Amniotic epithelial cell (primary cell): ENCODE measurements around the gene SPATA3.

Experiments
- DNase-seq: peaks from one replicate; pipeline ENCODE4 v3.0.0-alpha.2; 2010; ENCODE audit warnings: low read depth

The SPATA3 gene

DNA sequence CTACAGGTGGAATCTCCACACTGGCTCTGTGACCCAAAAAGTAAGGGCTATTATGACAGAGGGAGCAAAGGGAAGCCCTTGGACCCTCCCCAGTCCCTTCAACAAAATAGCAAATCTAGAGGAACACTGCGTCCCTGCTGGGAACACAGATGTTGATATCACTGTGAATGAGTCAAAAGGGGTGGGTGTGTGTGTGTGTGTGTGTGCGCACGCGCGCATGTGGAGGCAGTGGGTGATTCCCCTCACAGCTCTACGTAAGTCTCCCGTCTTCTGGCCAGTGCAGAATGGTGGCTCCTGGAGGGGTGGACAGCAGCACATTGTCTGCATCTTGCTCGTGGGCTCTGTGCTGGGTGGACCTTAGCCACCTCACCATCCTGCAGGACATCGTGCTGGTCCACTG is 33.6 kb downstream of the SPATA3 start:
- no peak for DNase-seq

DNA sequence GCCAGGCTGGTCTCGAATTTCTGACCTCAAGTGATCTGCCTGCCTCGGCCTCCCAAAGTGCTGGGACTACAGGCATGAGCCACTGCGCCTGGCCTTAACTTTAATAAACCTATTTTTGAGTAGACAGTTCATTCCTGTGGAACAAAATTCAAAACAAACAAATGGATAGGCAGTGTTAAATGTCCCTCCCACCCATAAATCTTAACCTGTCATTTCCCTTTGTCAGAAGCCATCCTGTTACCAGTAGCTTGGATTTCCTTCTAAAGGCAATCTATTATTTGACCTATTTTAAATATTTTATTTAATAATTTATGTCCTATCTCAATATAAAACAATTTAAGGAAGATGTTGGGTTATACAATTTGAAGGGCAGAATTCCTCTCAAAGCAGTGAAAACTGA is 34.8 kb downstream of the SPATA3 start:
- no peak for DNase-seq

DNA sequence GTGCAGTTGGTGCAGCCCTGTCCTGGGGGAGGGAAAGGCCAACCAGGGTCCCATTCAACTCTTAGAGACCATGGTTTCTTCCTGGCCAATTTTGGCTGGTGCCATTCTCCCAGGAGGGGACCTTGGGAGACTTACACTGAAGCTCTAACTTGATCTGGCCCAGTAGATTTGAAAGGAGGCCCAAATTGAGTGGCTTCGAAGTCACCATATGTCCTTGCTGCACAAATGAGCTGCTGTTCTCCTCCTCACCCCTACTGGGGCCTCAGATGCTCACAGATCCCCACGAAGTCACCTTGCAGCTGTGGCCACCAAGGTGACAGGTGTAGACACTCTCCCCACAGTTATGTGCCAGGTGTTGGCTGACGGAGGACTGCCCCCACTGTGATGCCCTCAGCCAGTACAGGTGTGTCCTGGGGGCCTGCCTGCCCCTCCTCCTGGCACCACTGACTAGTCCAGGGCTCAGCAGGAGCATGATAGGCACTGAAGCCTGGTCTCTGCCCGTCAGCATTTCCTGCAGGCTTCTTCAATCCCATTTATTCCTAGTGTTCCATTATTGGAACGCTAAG is 36.7 kb downstream of the SPATA3 start:
- DNase-seq: no peak

DNA sequence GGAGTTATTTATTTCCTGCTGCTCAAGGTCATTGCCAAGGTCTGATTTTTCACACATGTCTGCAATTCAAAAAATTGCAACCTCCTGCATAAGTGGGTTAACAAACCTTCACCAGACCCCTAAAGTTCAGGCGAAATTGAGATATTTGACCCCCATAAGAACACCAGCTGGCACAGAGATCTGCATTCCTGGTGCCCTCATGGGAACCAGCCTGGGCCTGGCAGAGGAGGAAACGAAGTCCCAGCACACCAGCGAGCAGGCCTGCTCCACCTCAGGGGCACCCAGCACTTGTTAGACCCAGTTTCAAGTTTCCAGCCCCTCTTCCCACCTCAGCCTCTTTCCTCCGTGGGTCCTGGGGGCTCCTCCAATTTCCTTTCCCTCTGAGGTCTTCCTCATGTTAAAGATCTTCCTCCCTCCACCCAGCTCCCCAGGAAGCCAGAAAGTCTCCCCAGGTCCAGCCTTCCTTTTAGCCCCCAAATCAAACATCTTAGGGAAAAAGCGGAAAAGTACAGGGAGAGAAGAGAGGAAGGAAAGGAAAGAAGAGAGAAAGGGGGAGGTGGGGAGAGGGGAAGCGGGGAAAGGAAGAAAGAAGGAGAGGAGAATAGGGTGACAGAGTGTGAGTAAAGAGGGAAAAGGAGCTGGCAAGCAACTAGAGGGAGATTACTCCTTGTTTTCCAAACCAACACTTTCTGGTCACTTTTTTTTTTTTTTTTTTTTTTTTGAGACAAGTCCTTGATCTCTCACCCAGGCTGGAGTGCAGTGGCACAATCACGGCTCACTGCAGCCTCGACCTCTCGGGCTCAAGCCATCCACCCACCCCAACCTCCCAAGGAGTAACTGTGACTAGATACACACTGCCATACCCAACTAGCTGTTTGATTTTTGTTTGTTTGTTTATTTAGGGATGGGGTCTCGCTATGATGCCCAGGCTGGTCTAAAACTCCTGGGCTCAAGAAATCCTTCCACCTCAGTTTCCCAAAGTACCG is 37.5 kb downstream of the SPATA3 start:
- DNase-seq: no peak

DNA sequence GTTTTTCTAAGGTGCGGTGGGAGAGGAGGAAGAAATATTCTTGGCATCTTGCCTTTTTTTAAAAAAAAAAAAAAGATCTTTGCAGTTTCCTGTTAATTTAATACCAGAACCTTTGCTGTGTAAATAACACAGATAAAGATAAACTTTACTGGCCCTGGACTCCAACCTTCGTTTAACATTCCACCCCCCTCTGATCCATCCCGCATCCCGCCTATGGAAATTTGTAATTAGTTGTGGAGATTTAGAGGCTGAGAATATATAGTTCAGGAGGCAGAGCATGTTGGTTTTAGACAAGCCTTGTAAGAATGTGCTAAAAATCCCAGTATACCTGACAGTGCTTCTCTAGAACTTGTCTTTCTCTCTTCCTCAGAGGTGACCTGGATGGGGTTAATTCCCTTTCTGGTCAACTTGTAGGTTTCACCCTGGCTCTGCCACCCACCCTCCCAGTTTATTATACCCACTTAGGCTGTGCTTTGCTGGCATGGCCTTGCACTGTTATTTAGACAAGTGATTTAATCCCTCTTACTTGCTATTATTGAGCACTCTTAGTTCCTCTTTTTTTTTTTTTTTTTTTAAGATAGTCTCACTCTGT is 38.5 kb downstream of the SPATA3 start:
- DNase-seq: no peak

DNA sequence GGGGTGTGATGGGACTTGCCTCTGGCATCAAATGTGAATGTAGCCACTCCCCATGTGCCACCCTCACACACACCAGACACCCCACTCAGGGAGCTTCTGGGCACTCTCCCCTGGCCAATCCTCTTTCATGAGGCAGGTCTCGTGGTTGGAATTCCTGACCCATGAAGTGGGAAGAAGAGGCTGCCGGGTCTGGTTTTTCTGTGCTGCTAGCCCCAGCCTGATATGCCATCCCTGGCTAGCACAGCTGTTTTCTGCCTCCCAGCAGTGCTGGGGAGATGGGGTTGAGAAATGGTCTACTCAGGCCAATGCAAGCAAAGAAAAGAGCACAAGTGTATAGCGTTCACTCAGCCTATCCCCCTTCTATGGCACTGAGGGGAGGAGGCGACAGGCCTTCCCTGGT is 40.2 kb downstream of the SPATA3 start:
- no peak for DNase-seq

DNA sequence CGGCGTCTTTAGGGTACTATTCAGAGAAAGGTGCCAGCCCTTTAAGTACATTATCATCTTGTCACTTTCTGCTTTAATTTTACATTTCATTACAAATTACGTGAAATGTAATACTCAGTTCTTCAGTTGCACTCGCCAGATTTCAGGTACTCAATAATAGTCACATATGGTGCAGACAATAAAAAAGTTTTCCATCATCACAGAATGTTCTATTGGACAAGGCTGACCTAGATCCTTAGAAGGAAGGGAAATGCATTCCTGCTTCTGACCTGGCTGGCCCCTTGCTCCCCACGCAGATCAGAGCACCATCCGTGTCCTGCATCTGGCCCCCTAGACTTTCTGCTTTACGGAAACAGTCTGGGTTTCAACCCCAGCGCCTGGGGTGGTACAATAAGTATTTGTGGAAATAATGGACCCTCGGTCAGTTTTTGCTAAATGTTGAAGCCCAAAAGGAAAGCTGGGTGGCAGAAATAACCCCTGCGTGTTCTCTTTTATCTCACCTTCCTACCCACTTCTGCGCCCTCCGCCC is 40.7 kb downstream of the SPATA3 start:
- no peak for DNase-seq

DNA sequence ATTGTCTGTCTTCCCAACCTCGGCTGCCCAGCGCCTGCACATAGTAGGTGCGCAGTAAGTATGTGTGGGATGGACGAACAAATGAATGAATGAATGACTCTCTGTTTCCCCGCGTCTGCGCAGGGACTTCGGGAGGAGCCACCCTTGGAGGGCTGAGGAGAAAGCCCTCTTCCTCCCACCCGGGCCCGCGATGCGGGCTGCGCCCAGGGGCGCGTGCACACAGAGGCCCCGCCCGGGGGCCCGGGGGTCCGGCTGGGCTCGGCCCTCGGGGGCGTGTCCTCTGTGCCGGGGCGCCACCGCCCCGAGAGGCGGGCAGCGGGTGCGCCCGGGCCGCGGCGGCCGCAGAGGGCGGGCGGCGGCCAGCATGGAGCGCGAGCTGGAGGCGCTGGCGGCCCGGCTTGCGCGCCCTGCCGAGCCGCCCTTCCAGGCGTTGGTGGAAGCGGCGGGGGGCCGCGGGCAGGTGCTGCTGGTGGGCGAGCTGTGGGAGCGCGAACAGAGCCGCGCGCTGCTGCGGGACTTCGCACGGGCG is 41.3 kb downstream of the SPATA3 start, which contains the start of gene C2orf72:
Gene C2orf72, plus strand, starts transcription at position 322 of the 529 bp plus-strand sequence. Its CDS starts 43 bp downstream, at position 365.
- DNase-seq: no peak

DNA sequence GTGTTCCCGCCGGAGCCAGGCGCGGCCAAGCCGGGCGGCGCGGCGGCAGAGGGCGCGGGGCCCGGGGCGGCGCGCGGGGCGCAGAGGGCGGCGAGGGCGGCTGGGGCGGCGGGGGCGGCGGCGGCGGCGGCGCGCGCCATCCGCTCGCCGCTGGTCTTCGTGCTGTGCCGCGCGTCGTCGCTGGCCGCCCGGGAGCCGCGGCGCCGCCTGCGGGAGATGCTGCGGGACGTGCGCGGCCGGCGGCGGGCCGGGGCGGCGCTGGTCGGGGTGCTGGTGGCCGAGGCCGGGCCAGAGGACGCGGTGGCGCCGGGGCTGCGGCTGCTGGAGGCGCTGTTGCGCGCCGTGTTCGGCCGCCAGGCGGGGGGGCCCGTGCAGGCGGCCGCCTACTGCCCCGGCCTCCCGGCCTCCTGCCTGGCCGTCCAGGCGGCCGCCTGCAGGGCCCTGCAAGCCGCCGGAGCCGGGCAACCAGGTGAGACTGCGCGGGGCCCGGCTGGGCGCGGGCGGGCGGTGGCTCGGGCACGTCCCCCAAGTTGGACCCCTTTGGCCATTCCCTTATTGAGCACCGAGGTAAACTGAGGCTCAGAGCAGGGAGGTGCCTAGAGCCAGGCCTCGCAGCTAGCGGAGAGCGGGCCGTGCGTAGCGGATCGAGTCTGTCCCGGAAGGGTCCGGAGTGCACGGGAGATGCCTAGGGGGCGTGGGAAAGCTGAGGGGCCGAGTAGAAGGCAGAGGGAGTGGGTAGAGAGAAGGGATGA is 42.0 kb downstream of the SPATA3 start:
- DNase-seq: no peak

DNA sequence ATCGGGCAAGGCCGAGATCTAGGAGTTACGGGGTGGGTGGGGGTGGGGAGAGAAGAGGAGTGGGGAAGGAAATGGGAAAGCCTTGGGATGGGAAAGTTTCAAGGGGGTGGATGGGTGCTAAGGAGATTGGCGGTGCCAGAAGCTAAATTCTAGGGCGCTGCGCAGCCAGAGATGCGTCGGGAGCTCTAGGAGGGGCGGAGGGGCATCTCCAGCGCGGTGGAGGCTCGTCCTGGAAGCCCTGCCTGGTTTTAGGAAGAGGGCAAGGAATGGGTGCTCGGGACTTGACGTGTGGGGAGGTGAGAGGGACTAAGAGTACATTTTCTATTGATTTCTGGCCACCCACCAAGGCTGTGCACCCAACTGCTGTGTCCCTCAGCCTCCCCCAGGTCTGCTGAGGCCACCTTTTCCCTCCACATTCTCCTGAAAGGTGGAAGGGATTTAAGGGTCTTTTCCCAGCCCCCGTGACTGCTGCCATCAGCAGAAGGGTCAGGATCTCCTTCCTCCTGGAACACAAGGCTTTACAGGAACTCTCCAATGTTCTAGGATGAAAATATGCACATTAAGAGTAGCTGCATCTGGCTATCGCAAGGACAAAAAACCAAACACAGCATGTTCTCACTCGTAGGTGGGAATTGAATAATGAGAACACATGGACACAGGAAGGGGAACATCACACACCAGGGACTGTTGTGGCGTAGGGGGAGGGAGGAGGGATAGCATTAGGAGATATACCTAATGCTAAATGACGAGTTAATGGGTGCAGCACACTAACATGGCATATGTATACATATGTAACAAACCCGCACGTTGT is 42.8 kb downstream of the SPATA3 start:
- DNase-seq: no peak

DNA sequence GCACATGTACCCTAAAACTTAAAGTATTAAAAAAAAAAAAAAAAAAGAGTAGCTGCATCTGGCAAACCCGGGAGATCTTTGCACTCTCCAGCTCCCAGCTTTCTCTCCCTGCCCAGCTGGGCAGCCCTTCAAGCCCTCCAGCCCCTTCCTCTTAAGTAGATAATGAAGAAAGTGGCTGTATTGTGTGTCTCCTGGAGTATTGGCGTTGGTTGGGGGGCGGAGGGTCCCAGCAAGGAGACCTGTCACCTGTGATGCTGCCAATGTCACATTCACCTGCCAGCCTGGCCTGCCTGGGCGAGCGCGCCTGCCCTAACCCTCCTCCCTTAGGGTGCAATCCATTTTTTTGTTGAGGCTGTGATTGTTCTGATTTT is 43.4 kb downstream of the SPATA3 start:
- no peak for DNase-seq

DNA sequence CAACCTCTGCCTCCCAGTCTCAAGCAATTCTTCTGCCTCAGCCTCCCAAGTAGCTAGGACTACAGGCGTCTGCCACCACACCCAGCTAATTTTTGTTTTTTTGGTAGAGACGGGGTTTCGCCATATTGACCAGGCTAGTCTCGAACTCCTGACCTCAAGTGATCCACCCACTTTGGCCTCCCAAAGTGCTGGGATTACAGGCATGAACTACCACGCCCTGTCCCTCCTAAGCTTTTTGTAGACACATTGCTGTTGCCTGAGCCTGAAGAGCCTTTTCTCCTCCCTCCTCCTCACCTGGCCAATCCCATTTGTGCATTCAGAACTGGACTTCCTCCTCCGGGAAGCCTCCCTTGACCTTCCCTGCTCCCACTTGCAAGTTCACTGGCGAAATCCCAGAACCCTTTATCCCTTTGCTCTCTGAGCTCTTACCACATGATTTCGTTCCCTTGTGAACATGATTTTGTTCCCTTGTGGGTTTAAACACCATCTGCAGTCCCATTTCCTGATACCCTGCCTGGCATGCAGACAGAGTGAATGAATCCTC is 44.0 kb downstream of the SPATA3 start:
- DNase-seq: no peak

DNA sequence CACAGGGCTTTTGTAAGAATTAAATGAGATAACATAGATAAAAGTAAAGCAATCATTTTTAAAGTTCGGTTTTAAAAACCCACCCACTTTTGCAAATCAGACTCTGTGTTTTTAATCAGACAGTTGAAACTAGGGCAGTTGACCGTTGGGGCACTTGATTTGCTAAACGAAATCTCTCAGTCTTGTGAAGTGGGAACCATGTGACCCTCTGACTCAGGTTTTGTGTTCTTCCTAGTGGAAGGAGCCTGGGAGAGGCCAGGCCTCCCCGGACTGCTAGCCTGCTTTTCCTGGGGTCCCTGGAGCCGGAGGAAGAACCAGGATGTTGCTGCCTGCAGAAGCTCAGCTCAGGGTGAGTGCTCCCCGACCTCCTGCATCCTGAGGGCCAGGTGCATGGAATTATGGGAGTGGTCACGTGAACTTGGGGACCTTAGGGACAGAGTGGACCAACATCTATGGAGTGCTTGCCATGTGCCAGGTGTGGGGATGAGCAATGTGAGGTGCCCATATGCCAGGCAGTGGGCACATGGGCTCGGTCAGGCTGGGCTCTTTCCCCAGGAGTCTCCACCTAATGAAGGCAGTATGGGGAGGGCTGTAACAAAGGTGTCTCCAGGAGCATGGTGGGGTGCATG is 45.3 kb downstream of the SPATA3 start:
- DNase-seq: no peak

DNA sequence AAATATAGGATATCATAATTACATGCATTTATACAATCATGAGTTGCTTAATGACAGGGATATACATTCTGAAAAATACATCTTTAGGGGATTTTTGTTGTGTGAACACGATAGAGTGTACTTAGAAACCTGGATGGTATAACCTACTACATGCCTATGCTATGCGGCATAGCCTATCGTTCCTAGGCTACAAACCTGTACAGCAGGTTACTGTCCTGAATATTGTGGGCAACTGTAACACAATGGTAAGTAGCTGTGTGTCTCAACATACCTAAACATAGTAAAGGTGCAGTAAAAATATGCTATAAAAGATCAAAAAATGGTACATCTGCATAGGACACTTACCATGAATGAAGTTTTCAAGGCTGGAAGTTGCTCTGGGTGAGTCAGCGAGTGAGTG is 47.9 kb downstream of the SPATA3 start:
- no peak for DNase-seq

DNA sequence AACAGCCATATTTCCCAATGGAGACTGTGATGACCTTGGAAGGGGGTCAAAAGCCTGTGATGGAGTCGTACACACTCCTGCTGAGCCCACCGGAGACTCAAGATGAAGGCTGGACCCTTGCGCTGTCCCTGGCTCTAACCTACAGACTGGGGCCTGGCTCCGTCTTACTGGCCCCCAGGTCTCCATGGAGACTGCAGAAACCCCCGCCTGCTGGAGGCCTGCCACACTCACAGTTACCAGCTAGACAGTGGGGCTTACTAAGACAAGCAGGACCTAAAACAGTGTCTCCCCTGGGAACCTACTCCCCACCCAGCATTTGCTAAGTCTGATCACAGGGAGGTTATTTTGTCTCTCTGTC is 51.0 kb downstream of the SPATA3 start:
- DNase-seq: no peak

DNA sequence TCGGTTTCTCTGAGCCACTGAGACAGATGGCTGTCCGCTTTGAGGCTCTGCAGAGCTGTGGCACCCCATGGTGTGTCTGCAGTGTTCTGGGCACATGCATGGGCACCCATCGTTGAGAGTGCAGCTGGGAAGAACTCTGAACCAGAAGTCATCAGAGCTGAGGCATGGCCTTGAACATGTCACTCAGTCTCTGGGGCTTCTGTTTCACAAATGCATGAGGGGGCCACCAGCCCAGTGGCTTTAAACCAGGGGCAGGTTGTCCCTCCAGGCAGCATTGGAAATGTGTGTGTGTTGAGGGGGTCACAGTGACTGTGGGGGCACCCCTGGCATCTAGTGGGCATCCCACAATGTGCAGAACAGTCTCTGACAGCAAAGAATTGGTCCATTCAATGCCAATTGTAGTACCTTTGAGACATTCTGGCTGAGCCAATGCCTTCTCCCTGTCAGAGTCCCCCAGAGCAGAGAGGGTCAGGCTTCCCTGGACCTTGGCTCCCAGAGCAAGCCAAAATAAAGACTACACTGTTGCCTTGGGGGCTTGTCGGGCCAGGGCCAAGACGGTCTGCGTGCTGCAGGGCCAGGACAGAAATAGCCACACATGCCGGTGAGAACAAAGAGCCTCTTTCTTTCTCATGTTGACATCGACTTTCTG is 51.5 kb downstream of the SPATA3 start:
- DNase-seq: no peak

DNA sequence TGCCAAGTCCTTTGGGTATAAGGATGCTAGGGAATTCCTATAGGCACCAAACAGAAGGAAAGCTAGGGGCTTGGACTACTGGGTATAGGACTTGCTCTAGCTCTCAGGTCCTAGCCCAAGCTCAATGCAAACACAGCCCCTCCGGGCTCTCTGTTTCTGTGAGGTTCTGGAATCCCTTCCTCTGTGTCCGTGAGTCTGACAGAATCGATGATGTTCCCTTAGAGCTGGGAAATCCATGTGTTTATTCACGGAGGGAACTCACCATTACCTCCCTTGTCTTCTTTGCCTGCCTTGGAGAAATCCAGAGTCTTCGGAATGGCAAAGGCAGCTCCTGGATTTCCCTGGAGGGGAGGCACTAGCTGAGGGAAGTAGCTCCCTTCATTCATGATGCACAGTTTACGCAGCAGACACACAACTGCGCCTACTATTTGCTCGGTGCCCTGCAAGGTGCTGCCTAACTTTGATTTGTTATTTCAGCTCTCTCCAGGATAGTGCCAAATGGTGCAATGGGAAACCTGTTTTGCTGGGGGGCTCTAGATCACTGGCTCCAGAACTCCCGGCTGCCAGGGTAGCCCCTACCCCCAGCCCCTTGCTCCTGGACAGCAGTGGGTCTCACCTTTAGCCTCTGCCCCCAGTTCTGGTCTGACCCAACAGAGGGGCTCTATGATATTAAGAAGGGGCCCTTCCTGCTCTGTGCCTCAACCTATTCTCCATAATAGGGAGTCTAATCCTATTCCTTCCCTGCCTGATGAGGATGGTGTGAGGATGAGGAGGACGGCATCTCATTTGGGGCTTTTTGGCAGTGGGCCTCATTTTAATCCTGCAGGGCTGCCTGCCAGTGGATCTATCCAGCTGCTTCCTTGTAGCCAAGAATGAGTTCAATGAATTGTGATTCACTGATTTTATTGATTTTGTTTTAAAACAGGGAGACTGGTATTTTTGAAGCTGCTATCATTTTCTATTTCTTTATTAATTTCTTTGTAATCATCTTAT is 52.3 kb downstream of the SPATA3 start:
- no peak for DNase-seq

DNA sequence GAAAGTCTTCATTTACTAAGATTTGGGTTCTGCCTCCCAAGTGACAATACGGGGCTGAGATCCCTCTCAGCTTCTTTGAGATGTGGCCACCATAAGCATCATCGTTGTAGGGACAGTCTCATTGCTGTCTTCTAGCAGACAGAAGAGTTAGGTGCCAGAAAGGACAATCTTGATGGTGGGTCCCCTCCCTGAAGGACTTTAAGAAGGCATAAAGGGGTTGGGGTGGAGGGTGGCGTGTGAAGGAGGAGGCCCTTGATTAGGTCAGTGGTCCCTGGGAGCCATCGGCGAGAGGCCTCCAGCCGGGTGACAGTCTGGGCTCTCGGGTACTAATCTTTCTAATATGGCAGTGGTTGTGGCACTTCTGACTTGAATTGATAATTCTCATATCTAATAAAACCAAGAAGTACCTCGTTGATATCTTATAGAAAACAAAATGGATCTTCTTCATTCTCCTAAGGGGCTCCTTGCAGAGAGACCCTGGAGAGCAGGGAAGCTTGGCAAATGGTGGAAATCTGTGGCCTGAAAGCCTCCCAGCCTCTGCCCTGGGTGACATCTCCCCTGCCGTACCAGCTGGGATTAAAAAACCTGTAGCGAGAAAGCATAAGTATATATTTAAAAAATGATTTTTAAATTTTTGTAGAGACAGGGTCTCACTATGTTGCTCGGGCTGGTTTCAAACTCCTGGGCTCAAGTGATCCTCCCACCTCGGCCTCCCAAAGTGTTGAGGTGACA is 53.5 kb downstream of the SPATA3 start:
- no peak for DNase-seq
